Spleen (tissue), 7 donors: ENCODE measurements around the gene FGA.

Experiments used
- POLR2AphosphoS5 ChIP-seq, 3 donors: sonication (generic); formaldehyde crosslinking; IDR thresholded peaks; one replicate each; pipeline ENCODE4 v1.5.1; 2017; ENCODE audit warnings: antibody characterized with exemption in 3 of 3
- TF ChIP-seq, protein P1 (sequence below), 11 experiments: fragments of 200-600 bp in 7 of 11; fragments of 450-650 bp in 4 of 11; sonication (generic) in 4 of 11; IDR thresholded peaks in 8 of 11; conservative IDR thresholded peaks in 3 of 11; 1 replicate in 7 of 11; 2 replicates in 4 of 11; pipeline versions ENCODE4 v1.4.0 to v1.8.0; 2016 to 2021; ENCODE audit warnings: antibody characterized with exemption in 11 of 11, inconsistent platforms in 4 of 11, mild to moderate bottlenecking in 1 of 11
- donor health status: DM: no; HTN: no; CAD: no; lungs with moderate emphysema.
- donor health status: DM: no; HTN: no; CAD: no.
- donor health status: DM: no; HTN: no; CAD: no.

DNA sequence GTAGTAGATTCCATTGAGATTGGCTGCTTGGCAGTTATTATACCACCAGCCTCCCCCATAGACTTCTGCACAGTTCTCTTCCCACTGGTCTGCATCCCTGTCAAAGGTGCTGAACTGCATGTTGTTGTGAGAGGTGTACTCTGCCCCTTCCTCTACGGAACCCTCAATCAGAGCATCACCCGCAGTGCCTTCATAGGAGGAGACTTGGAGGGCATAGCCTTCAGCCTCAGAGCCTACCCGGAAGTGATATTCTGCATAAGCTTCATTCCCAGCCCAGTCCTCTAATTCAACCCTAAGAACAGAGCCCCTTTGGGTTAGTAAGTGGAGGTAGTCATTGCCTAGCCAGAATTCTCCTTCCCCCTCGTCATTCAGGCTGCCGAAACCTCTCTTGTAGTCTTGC is 6.3 kb downstream of the FGA start:
- TF ChIP-seq, protein P1, sequence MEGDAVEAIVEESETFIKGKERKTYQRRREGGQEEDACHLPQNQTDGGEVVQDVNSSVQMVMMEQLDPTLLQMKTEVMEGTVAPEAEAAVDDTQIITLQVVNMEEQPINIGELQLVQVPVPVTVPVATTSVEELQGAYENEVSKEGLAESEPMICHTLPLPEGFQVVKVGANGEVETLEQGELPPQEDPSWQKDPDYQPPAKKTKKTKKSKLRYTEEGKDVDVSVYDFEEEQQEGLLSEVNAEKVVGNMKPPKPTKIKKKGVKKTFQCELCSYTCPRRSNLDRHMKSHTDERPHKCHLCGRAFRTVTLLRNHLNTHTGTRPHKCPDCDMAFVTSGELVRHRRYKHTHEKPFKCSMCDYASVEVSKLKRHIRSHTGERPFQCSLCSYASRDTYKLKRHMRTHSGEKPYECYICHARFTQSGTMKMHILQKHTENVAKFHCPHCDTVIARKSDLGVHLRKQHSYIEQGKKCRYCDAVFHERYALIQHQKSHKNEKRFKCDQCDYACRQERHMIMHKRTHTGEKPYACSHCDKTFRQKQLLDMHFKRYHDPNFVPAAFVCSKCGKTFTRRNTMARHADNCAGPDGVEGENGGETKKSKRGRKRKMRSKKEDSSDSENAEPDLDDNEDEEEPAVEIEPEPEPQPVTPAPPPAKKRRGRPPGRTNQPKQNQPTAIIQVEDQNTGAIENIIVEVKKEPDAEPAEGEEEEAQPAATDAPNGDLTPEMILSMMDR (IDR thresholded peaks at IDR 0.05 in 8 of 11, conservative IDR thresholded peaks at IDR 0.05 in 3 of 11): no peak
- no peak for TF ChIP-seq POLR2AphosphoS5 (IDR thresholded peaks at IDR 0.05)
